Endodermal cell (in vitro differentiated cells): ENCODE data around the gene STIM1. TPM values are rescaled to one million over a fixed set of nuclear protein-coding genes. Genes with fewer than 3 reads are reported as not detected.

Experiments
- DNase-seq: peaks from one replicate; pipeline ENCODE4 v3.0.0-alpha.2; 2017
- H3K27ac ChIP-seq: 2 replicates; pipeline ENCODE4 v1.5.1; 2013; ENCODE audit warnings: mild to moderate bottlenecking, low read depth, low read length, moderate library complexity
- H3K27me3 ChIP-seq: 2 replicates; pipeline ENCODE4 v1.6.1; 2013; ENCODE audit warnings: mild to moderate bottlenecking, low read length, moderate library complexity; ENCODE audit not compliant: insufficient read depth, control insufficient read depth, poor library complexity, severe bottlenecking
- H3K36me3 ChIP-seq: 2 replicates; pipeline ENCODE4 v1.7.0; 2013; ENCODE audit warnings: mild to moderate bottlenecking, low read length, moderate library complexity; ENCODE audit not compliant: control insufficient read depth, insufficient read depth
- H3K4me1 ChIP-seq: one replicate; pipeline ENCODE4 v1.7.0; 2013; ENCODE audit warnings: low read length; ENCODE audit not compliant: control insufficient read depth, insufficient read depth
- H3K4me3 ChIP-seq: 2 replicates; pipeline ENCODE4 v1.5.1; 2013; ENCODE audit warnings: mild to moderate bottlenecking, low read length, moderate library complexity
- H3K9ac ChIP-seq: 2 replicates; pipeline ENCODE4 v1.6.1; 2013; ENCODE audit warnings: mild to moderate bottlenecking, low read length, moderate library complexity; ENCODE audit not compliant: poor library complexity, severe bottlenecking; ENCODE audit errors: extremely low read depth
- H3K9me3 ChIP-seq: 2 replicates; pipeline ENCODE4 v1.6.1; 2013; ENCODE audit warnings: mild to moderate bottlenecking, low read length, moderate library complexity; ENCODE audit not compliant: control insufficient read depth
- H3K27ac Mint-ChIP-seq: 2 replicates; pipeline ENCODE4 v1.8.0; 2020; ENCODE audit warnings: mixed read lengths
- H3K27me3 Mint-ChIP-seq: 2 replicates; pipeline ENCODE4 v1.8.0; 2021; ENCODE audit warnings: mild to moderate bottlenecking, mixed read lengths; ENCODE audit not compliant: insufficient read depth
- H3K36me3 Mint-ChIP-seq: 2 replicates; pipeline ENCODE4 v1.8.0; 2020; ENCODE audit warnings: low read depth, mixed read lengths
- H3K4me1 Mint-ChIP-seq: 2 replicates; pipeline ENCODE4 v1.8.0; 2020; ENCODE audit warnings: mixed read lengths
- H3K4me3 Mint-ChIP-seq: 2 replicates; pipeline ENCODE4 v1.8.0; 2020; ENCODE audit warnings: mild to moderate bottlenecking, moderate library complexity, mixed read lengths
- H3K9me3 Mint-ChIP-seq: 2 replicates; pipeline ENCODE4 v1.8.0; 2020; ENCODE audit warnings: mild to moderate bottlenecking, mixed read lengths
- CTCF ChIP-seq: fragments of 200-600 bp; sonication (generic); conservative IDR thresholded peaks from 2 replicates; pipeline ENCODE4 v1.5.0; 2021; ENCODE audit warnings: antibody characterized with exemption, mild to moderate bottlenecking
- WGBS, 2 experiments: methylation state at CpG; one replicate each; pipeline versions ENCODE4 v1.1.5 to v1.1.7; 2013; ENCODE audit warnings: missing lambda C conversion rate in 2 of 2, mixed read lengths in 1 of 2; ENCODE audit not compliant: insufficient coverage in 1 of 2, insufficient read length in 1 of 2; 5-methylcytosine and 5-hydroxymethylcytosine counted together
- total RNA-seq, 2 donors: library from RNA; stranded (reverse); fragmentation: NEBNext Ultra II Directional in 1 of 2; extraction: Animal tissue kit (Norgen Biotek cat#: 25700) in 1 of 2; gene quantifications; 2 replicates in 1 of 2; 3 replicates in 1 of 2; pipeline ENCODE4 v1.2.1, GENCODE V29; 2021

Gene STIM1
- total RNA-seq, 2 donors from 2014 or later = 20.9 to 27.9 TPM

- Histone ChIP-seq H3K36me3 (no peaks in the 10 kb centered on the region), H3K27ac (no peak overlapping the region), H3K9ac (no peak overlapping the region), H3K27me3 (no peaks in the 10 kb centered on the region), H3K4me3 (no peak overlapping the region), H3K4me1 (no peaks in the 10 kb centered on the region), H3K9me3 (no peaks in the 10 kb centered on the region)
- Mint-ChIP-seq H3K4me1 (no peaks in the 10 kb centered on the region), H3K4me3 (no peak overlapping the region), H3K36me3 (no peaks in the 10 kb centered on the region), H3K27me3 (no peaks in the 10 kb centered on the region), H3K27ac (no peak overlapping the region), H3K9me3 (no peaks in the 10 kb centered on the region)
- DNase-seq = no peak
- no peak for TF ChIP-seq CTCF
- 97 to 100% methylated on average over 1 to 2 of the region's 2 CpGs for WGBS, 2 experiments
These were observed 36.7 kb downstream of the STIM1 start for GRCh38 chr11:3892156-3892555.

- no peak for DNase-seq
- no peak for TF ChIP-seq CTCF
- no peaks in the 10 kb centered on the region for H3K9me3 ChIP-seq
- Mint-ChIP-seq H3K4me1 (no peaks in the 10 kb centered on the region), H3K4me3 (no peak overlapping the region), H3K36me3 (no peaks in the 10 kb centered on the region), H3K27me3 (no peaks in the 10 kb centered on the region), H3K9me3 (no peaks in the 10 kb centered on the region), H3K27ac (no peak overlapping the region)
- no peaks in the 10 kb centered on the region for H3K4me1 ChIP-seq
- 97% methylated on average over 2 of the region's 2 CpGs; no CpG with 5 or more reads in 1 of the 2 experiments for WGBS, 2 experiments
- no peaks in the 10 kb centered on the region for H3K27me3 ChIP-seq
- no peak overlapping the region for H3K4me3 ChIP-seq
- H3K36me3 ChIP-seq = no peaks in the 10 kb centered on the region
- H3K27ac ChIP-seq = no peak overlapping the region
- no peak overlapping the region for H3K9ac ChIP-seq
These were observed 37.8 kb downstream of the STIM1 start for GRCh38 chr11:3893311-3893710.

GRCh38 chr11:3894128-3894731 lies 38.8 kb downstream of the STIM1 start:
- no peak overlapping the region for H3K4me3 Mint-ChIP-seq
- no peaks in the 10 kb centered on the region for H3K36me3 Mint-ChIP-seq
- Histone ChIP-seq H3K4me1 (no peaks in the 10 kb centered on the region), H3K36me3 (no peaks in the 10 kb centered on the region), H3K27ac (no peak overlapping the region), H3K9me3 (no peaks in the 10 kb centered on the region), H3K4me3 (no peak overlapping the region), H3K9ac (no peak overlapping the region), H3K27me3 (no peaks in the 10 kb centered on the region)
- peak overlapping the region; percentile 76 for H3K27ac Mint-ChIP-seq
- 93 to 100% methylated on average over 1 to 5 of the region's 5 CpGs for WGBS, 2 experiments
- no peak for TF ChIP-seq CTCF
- no peaks in the 10 kb centered on the region for H3K27me3 Mint-ChIP-seq
- H3K4me1 Mint-ChIP-seq = no peaks in the 10 kb centered on the region
- H3K9me3 Mint-ChIP-seq = no peaks in the 10 kb centered on the region
- DNase-seq = no peak
